Measurements from ENCODE around the gene TRNP1. TPM values are rescaled to one million over a fixed set of nuclear protein-coding genes. Genes with fewer than 3 reads are reported as not detected.

Gene TRNP1
- polyA plus RNA-seq, 3 donors: 0.55 to 2.8 (median 0.92) TPM

- H3K27ac Mint-ChIP-seq: peak overlapping the region in 2 of 7 donors; percentile 10 to 50
- no peaks in the 10 kb centered on the region for H3K79me2 ChIP-seq (ENCODE audit: insufficient read depth, low read length)
- DNase-seq: no peak
- H3K4me1 Mint-ChIP-seq: peaks cover 44% of the 10 kb centered on the region
- TF ChIP-seq CTCF (IDR thresholded peaks at IDR 0.05): no peak
- no peaks in the 10 kb centered on the region for H3K9me3 ChIP-seq (replicated peaks in 1 of 2; ENCODE audit: control insufficient read depth in 1 of 2, insufficient read depth in 1 of 2, low read length in 2 of 2)
- H2AFZ ChIP-seq (ENCODE audit: insufficient read depth, low read depth, low read length, poor library complexity, severe bottlenecking): no peak overlapping the region
- no peaks in the 10 kb centered on the region for H3K27me3 Mint-ChIP-seq (ENCODE audit: low read depth in 3 of 3)
- 98% methylated on average over 6 of the region's 10 CpGs for WGBS (ENCODE audit: insufficient coverage)
- no peak overlapping the region for H3K9ac ChIP-seq (ENCODE audit: insufficient read depth, low read length, poor library complexity, severe bottlenecking)
- H3K36me3 ChIP-seq (replicated peaks in 1 of 2; ENCODE audit: control insufficient read depth in 1 of 2, insufficient read depth in 2 of 2, low read length in 2 of 2): no peaks in the 10 kb centered on the region
- H3K4me2 ChIP-seq (replicated peaks; ENCODE audit: extremely low read depth, low read length, poor library complexity, severe bottlenecking): no peak overlapping the region
- no peak overlapping the region for H3K27ac ChIP-seq (ENCODE audit: low read depth in 1 of 2, low read length in 2 of 2)
- no peaks in the 10 kb centered on the region for H4K20me1 ChIP-seq (ENCODE audit: insufficient read depth, low read length)
- intact Hi-C loops (cut with micrococcal nuclease): loop anchor here (5.0 kb wide), 3 partner anchors 72 to 628 kb away; no protein-coding TSS in a partner anchor
- no peaks in the 10 kb centered on the region for H3K27me3 ChIP-seq (ENCODE audit: control insufficient read depth in 2 of 2, insufficient read depth in 2 of 2, low read length in 2 of 2)
- peaks cover 0 to 11% of the 10 kb centered on the region in 2 donors for H3K36me3 Mint-ChIP-seq
- no peak overlapping the region for H3K4me3 ChIP-seq (replicated peaks in 1 of 3; ENCODE audit: low read depth in 2 of 3, low read length in 3 of 3)
- H3K4me3 Mint-ChIP-seq: no peak overlapping the region
- H3K4me1 ChIP-seq (ENCODE audit: control insufficient read depth in 1 of 2, insufficient read depth in 2 of 2, low read length in 2 of 2): peaks cover 32 to 39% of the 10 kb centered on the region in 2 donors
- H3K9me3 Mint-ChIP-seq: no peaks in the 10 kb centered on the region
Measured at GRCh38 chr1:27004471-27005165, 11.1 kb downstream of the TRNP1 start.

GRCh38 chr1:27005166-27005530, 11.7 kb downstream of the TRNP1 start:
- no CpG with 5 or more reads among the region's 3 CpGs for WGBS (ENCODE audit: insufficient coverage)
- Mint-ChIP-seq H3K4me1 (peaks cover 40% of the 10 kb centered on the region), H3K27ac (no peak overlapping the region), H3K9me3 (no peaks in the 10 kb centered on the region), H3K36me3 (peaks cover 0 to 11% of the 10 kb centered on the region in 2 donors), H3K27me3 (ENCODE audit: low read depth in 3 of 3) (peaks cover 0 to 3% (median 0%) of the 10 kb centered on the region in 3 donors), H3K4me3 (no peak overlapping the region)
- Histone ChIP-seq H3K27ac (ENCODE audit: low read depth in 1 of 2, low read length in 2 of 2) (no peak overlapping the region), H3K9me3 (replicated peaks in 1 of 2; ENCODE audit: control insufficient read depth in 1 of 2, insufficient read depth in 1 of 2, low read length in 2 of 2) (no peaks in the 10 kb centered on the region), H3K4me2 (replicated peaks; ENCODE audit: extremely low read depth, low read length, poor library complexity, severe bottlenecking) (no peak overlapping the region), H3K4me3 (replicated peaks in 1 of 3; ENCODE audit: low read depth in 2 of 3, low read length in 3 of 3) (no peak overlapping the region), H3K79me2 (ENCODE audit: insufficient read depth, low read length) (no peaks in the 10 kb centered on the region), H2AFZ (ENCODE audit: insufficient read depth, low read depth, low read length, poor library complexity, severe bottlenecking) (no peak overlapping the region), H3K36me3 (replicated peaks in 1 of 2; ENCODE audit: control insufficient read depth in 1 of 2, insufficient read depth in 2 of 2, low read length in 2 of 2) (no peaks in the 10 kb centered on the region), H4K20me1 (ENCODE audit: insufficient read depth, low read length) (no peaks in the 10 kb centered on the region), H3K4me1 (ENCODE audit: control insufficient read depth in 1 of 2, insufficient read depth in 2 of 2, low read length in 2 of 2) (peaks cover 29 to 34% of the 10 kb centered on the region in 2 donors), H3K9ac (ENCODE audit: insufficient read depth, low read length, poor library complexity, severe bottlenecking) (no peak overlapping the region), H3K27me3 (ENCODE audit: control insufficient read depth in 2 of 2, insufficient read depth in 2 of 2, low read length in 2 of 2) (no peaks in the 10 kb centered on the region)
- no peak for TF ChIP-seq CTCF (IDR thresholded peaks at IDR 0.05)
- intact Hi-C loops (cut with micrococcal nuclease): no loop called here
- DNase-seq: no peak
